GM20000 (cell line): ENCODE results near the gene FBXW7.
"Not testable (repeated sequence)": the region's sequence is repeated elsewhere in the genome, so short reads cannot be mapped to it uniquely, and the experiment has no call there.

Experiments
- DNase-seq: peaks from one replicate; pipeline ENCODE4 v3.0.0; 2012; ENCODE audit warnings: low spot score
- CTCF ChIP-seq: IDR thresholded peaks from 2 replicates; pipeline ENCODE4 v1.5.1; 2012; ENCODE audit warnings: mild to moderate bottlenecking, control low read depth; ENCODE audit errors: extremely low read depth, missing control alignments

The FBXW7 gene

GRCh38 chr4:152564336-152564735, 28.4 kb upstream of the FBXW7 start:
- no peak for DNase-seq
- TF ChIP-seq CTCF, result no peak

- TF ChIP-seq CTCF, result no peak
- DNase-seq, result no peak
These were observed 27.3 kb upstream of the FBXW7 start for GRCh38 chr4:152563209-152563608.

GRCh38 chr4:152559641-152560040, 23.7 kb upstream of the FBXW7 start:
- DNase-seq, result no peak
- no peak for TF ChIP-seq CTCF

- DNase-seq, result no peak
- no peak for TF ChIP-seq CTCF
These were observed 22.5 kb upstream of the FBXW7 start for GRCh38 chr4:152558396-152558795.

GRCh38 chr4:152556834-152557233, 20.9 kb upstream of the FBXW7 start:
- no peak for TF ChIP-seq CTCF
- DNase-seq, result no peak

- DNase-seq, result no peak
- no peak for TF ChIP-seq CTCF
These were observed 20.4 kb upstream of the FBXW7 start for GRCh38 chr4:152556283-152556682.

- no peak for TF ChIP-seq CTCF
- DNase-seq, result no peak
These were observed 18.9 kb upstream of the FBXW7 start for GRCh38 chr4:152554742-152555141.

- DNase-seq, result not testable (repeated sequence)
These were observed 14.8 kb upstream of the FBXW7 start for GRCh38 chr4:152550687-152551086.
